M059J (cell line): ENCODE results near the gene SCGB3A1. TPM values are rescaled to one million over a fixed set of nuclear protein-coding genes. Genes with fewer than 3 reads are reported as not detected.

Source experiments
- DNase-seq: peaks from one replicate; pipeline ENCODE4 v3.0.0-alpha.2; 2012; ENCODE audit warnings: low read depth
- total RNA-seq: library from RNA; depleted of rRNA; stranded (reverse); fragments of >200 nt; shearing (Covaris generic); gene quantifications from 2 replicates; pipeline ENCODE4 v1.2.3, GENCODE V29; 2014; rRNA removed

The SCGB3A1 gene
- not detected in 2 replicates for total RNA-seq

GRCh38 chr5:180591311-180591887 lies at the start of gene SCGB3A1:
SCGB3A1 (minus strand) TSS chr5:180591499; CDS start chr5:180591462, 37 bp downstream.
- DNase-seq = no peak

GRCh38 chr5:180640611-180640860 lies 49.2 kb upstream of the SCGB3A1 start:
- DNase-seq = no peak

GRCh38 chr5:180639741-180640610 lies 48.7 kb upstream of the SCGB3A1 start:
- no peak for DNase-seq

GRCh38 chr5:180639287-180639686 lies 48.0 kb upstream of the SCGB3A1 start:
- DNase-seq = no peak

- DNase-seq = no peak
Observed at GRCh38 chr5:180637962-180638680, 46.8 kb upstream of the SCGB3A1 start.

GRCh38 chr5:180636403-180637075 lies 45.2 kb upstream of the SCGB3A1 start:
- peak; percentile 70 for DNase-seq

- no peak for DNase-seq
Observed at GRCh38 chr5:180636016-180636402, 44.7 kb upstream of the SCGB3A1 start.

- DNase-seq = no peak
Observed at GRCh38 chr5:180633283-180634177, 42.2 kb upstream of the SCGB3A1 start.

- no peak for DNase-seq
Observed at GRCh38 chr5:180632768-180633167, 41.5 kb upstream of the SCGB3A1 start.

GRCh38 chr5:180631549-180632383 lies 40.5 kb upstream of the SCGB3A1 start:
- no peak for DNase-seq

GRCh38 chr5:180630426-180630825 lies 39.1 kb upstream of the SCGB3A1 start:
- DNase-seq = no peak

GRCh38 chr5:180629831-180630382 lies 38.6 kb upstream of the SCGB3A1 start:
- DNase-seq = no peak

- no peak for DNase-seq
Observed at GRCh38 chr5:180628827-180629750, 37.8 kb upstream of the SCGB3A1 start.

GRCh38 chr5:180628211-180628610 lies 36.9 kb upstream of the SCGB3A1 start:
- DNase-seq = no peak

- DNase-seq = no peak
Observed at GRCh38 chr5:180627386-180628120, 36.3 kb upstream of the SCGB3A1 start.

- no peak for DNase-seq
Observed at GRCh38 chr5:180626661-180627385, 35.5 kb upstream of the SCGB3A1 start.
